CD14-positive monocyte (primary cell): Measurements from ENCODE around the gene RAB5A. TPM values are rescaled to one million over a fixed set of nuclear protein-coding genes. Genes with fewer than 3 reads are reported as not detected.

Experiments
- DNase-seq, 3 donors: peaks; one replicate each; pipeline ENCODE4 v3.0.0-alpha.2; 2011 to 2022
- H2AFZ ChIP-seq: 2 replicates; pipeline ENCODE4 v1.6.0; 2012; ENCODE audit warnings: mild to moderate bottlenecking, low read depth, low read length, inconsistent platforms; ENCODE audit not compliant: insufficient read depth, poor library complexity, severe bottlenecking
- H3K27ac ChIP-seq, 2 donors: 1 replicate in 1 of 2; 2 replicates in 1 of 2; pipeline ENCODE4 v1.5.1; 2012 to 2013; ENCODE audit warnings: low read length in 2 of 2, control low read depth in 1 of 2, inconsistent platforms in 1 of 2, low read depth in 1 of 2, mild to moderate bottlenecking in 1 of 2
- H3K27me3 ChIP-seq, 2 donors: one replicate each; pipeline versions ENCODE4 v1.6.0 to v1.6.1; 2011 to 2013; ENCODE audit warnings: low read length in 2 of 2; ENCODE audit not compliant: control insufficient read depth in 2 of 2, insufficient read depth in 2 of 2
- H3K36me3 ChIP-seq, 2 donors: replicated peaks in 1 of 2; 1 replicate in 1 of 2; 2 replicates in 1 of 2; pipeline versions ENCODE4 v1.5.1 to v1.6.1; 2012 to 2013; ENCODE audit warnings: low read length in 2 of 2, control low read depth in 1 of 2, inconsistent platforms in 1 of 2, mild to moderate bottlenecking in 1 of 2; ENCODE audit not compliant: insufficient read depth in 2 of 2, control insufficient read depth in 1 of 2
- H3K4me1 ChIP-seq, 2 donors: 1 replicate in 1 of 2; 2 replicates in 1 of 2; pipeline versions ENCODE4 v1.5.1 to v1.6.1; 2012 to 2013; ENCODE audit warnings: low read length in 2 of 2, control low read depth in 1 of 2, inconsistent platforms in 1 of 2, mild to moderate bottlenecking in 1 of 2, moderate library complexity in 1 of 2; ENCODE audit not compliant: insufficient read depth in 2 of 2, control insufficient read depth in 1 of 2
- H3K4me2 ChIP-seq: replicated peaks from 2 replicates; pipeline ENCODE3; 2012; ENCODE audit warnings: low read length, moderate library complexity, mild to moderate bottlenecking; ENCODE audit not compliant: poor library complexity, severe bottlenecking; ENCODE audit errors: extremely low read depth
- H3K4me3 ChIP-seq, 3 experiments: fragments of 200-600 bp in 1 of 3; sonication (generic) in 1 of 3; replicated peaks in 1 of 3; 1 replicate in 2 of 3; 2 replicates in 1 of 3; pipeline ENCODE4 v1.5.1; 2011 to 2013; ENCODE audit warnings: low read length in 3 of 3, mild to moderate bottlenecking in 3 of 3, control low read depth in 2 of 3, low read depth in 2 of 3, inconsistent platforms in 1 of 3, moderate library complexity in 1 of 3
- H3K79me2 ChIP-seq: 2 replicates; pipeline ENCODE4 v1.6.0; 2012; ENCODE audit warnings: mild to moderate bottlenecking, control low read depth, inconsistent platforms, low read length, moderate library complexity; ENCODE audit not compliant: insufficient read depth
- H3K9ac ChIP-seq: 2 replicates; pipeline ENCODE4 v1.6.0; 2017; ENCODE audit warnings: low read length, mild to moderate bottlenecking; ENCODE audit not compliant: insufficient read depth, poor library complexity, severe bottlenecking
- H3K9me3 ChIP-seq, 2 donors: replicated peaks in 1 of 2; 1 replicate in 1 of 2; 2 replicates in 1 of 2; pipeline versions ENCODE4 v1.5.1 to v1.6.1; 2012 to 2013; ENCODE audit warnings: low read length in 2 of 2, control low read depth in 1 of 2; ENCODE audit not compliant: control insufficient read depth in 1 of 2, insufficient read depth in 1 of 2
- H4K20me1 ChIP-seq: 2 replicates; pipeline ENCODE4 v1.6.0; 2012; ENCODE audit warnings: mild to moderate bottlenecking, low read length, control low read depth, moderate library complexity; ENCODE audit not compliant: insufficient read depth
- H3K27ac Mint-ChIP-seq, 7 donors: one replicate each; pipeline ENCODE4 v1.8.0; 2020; ENCODE audit warnings: mild to moderate bottlenecking in 7 of 7, mixed read lengths in 7 of 7, moderate library complexity in 6 of 7, inconsistent platforms in 2 of 7
- H3K27me3 Mint-ChIP-seq, 3 donors: one replicate each; pipeline ENCODE4 v1.8.0; 2021 to 2022; ENCODE audit warnings: low read depth in 3 of 3, mild to moderate bottlenecking in 3 of 3, mixed read lengths in 3 of 3, moderate library complexity in 3 of 3, inconsistent platforms in 1 of 3
- H3K36me3 Mint-ChIP-seq, 2 donors: one replicate each; pipeline ENCODE4 v1.8.0; 2020; ENCODE audit warnings: mixed read lengths in 2 of 2, inconsistent platforms in 1 of 2, mild to moderate bottlenecking in 1 of 2
- H3K4me1 Mint-ChIP-seq: one replicate; pipeline ENCODE4 v1.8.0; 2020; ENCODE audit warnings: mild to moderate bottlenecking, mixed read lengths
- H3K4me3 Mint-ChIP-seq, 2 donors: one replicate each; pipeline ENCODE4 v1.8.0; 2020; ENCODE audit warnings: mild to moderate bottlenecking in 2 of 2, mixed read lengths in 2 of 2, moderate library complexity in 1 of 2
- H3K9me3 Mint-ChIP-seq, 7 donors: one replicate each; pipeline ENCODE4 v1.8.0; 2020 to 2022; ENCODE audit warnings: mixed read lengths in 7 of 7, mild to moderate bottlenecking in 6 of 7, moderate library complexity in 6 of 7, inconsistent platforms in 2 of 7
- WGBS: methylation state at CpG from one replicate; pipeline ENCODE4 v1.1.5; 2013; ENCODE audit warnings: missing lambda C conversion rate; ENCODE audit not compliant: insufficient coverage; 5-methylcytosine and 5-hydroxymethylcytosine counted together
- intact Hi-C, 2 donors: fragments of 100-400 bp; cut with micrococcal nuclease; formaldehyde crosslinking; loops; one replicate each; pipeline versions ENCODE4 v1.15.0 to v1.15.1; 2023
- polyA plus RNA-seq, 3 donors: library from polyadenylated mRNA; depleted of rRNA in 1 of 3; unstranded in 2 of 3; stranded (reverse) in 1 of 3; fragments of 300-500 nt in 2 of 3; fragments of >200 nt in 1 of 3; fragmentation: Illumina TruSeq in 2 of 3; gene quantifications; 1 replicate in 2 of 3; 2 replicates in 1 of 3; pipeline ENCODE4 v1.2.3, GENCODE V29; 2012 to 2021
- TF ChIP-seq, protein P1 (sequence below): fragments of 200-600 bp; IDR thresholded peaks from one replicate; pipeline ENCODE4 v1.8.0; 2022; ENCODE audit warnings: antibody characterized with exemption, mild to moderate bottlenecking

Gene RAB5A
- polyA plus RNA-seq, 3 donors, result 25.7 to 60.2 (median 33.8) TPM

DNA sequence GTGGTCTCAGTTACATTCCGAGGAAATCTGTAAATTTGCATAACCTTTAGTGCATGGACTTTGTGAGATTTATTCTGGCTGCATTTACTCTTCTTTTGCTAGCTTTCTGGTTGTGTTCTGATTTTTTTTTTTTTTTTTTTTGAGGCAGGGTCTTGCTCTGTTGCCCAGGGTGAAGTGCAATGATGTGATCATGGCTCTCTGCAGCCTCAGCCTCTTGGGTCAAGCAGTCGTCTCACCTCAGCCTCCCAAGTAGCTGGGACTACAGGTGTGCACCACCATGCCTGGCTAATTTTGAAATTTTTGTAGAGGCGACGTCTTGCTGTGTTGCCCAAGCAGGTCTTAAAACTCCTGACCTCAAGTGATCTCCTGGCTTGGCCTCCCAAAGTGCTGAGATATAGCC is 12.6 kb downstream of the RAB5A start:
- Histone ChIP-seq H4K20me1 (peaks cover 100% of the 10 kb centered on the region), H3K79me2 (peaks cover 95% of the 10 kb centered on the region), H2AFZ (no peak overlapping the region), H3K9ac (no peak overlapping the region), H3K4me3 (no peak overlapping the region), H3K36me3 (peaks cover 20 to 76% of the 10 kb centered on the region in 2 donors), H3K4me1 (no peaks in the 10 kb centered on the region), H3K27ac (no peak overlapping the region), H3K9me3 (no peaks in the 10 kb centered on the region), H3K4me2 (no peak overlapping the region), H3K27me3 (no peaks in the 10 kb centered on the region)
- TF ChIP-seq, protein P1, sequence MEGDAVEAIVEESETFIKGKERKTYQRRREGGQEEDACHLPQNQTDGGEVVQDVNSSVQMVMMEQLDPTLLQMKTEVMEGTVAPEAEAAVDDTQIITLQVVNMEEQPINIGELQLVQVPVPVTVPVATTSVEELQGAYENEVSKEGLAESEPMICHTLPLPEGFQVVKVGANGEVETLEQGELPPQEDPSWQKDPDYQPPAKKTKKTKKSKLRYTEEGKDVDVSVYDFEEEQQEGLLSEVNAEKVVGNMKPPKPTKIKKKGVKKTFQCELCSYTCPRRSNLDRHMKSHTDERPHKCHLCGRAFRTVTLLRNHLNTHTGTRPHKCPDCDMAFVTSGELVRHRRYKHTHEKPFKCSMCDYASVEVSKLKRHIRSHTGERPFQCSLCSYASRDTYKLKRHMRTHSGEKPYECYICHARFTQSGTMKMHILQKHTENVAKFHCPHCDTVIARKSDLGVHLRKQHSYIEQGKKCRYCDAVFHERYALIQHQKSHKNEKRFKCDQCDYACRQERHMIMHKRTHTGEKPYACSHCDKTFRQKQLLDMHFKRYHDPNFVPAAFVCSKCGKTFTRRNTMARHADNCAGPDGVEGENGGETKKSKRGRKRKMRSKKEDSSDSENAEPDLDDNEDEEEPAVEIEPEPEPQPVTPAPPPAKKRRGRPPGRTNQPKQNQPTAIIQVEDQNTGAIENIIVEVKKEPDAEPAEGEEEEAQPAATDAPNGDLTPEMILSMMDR, result no peak
- Mint-ChIP-seq H3K27ac (peak overlapping the region in 1 of 7 donors; percentile 14), H3K4me3 (no peak overlapping the region), H3K9me3 (no peaks in the 10 kb centered on the region), H3K36me3 (peaks cover 38 to 57% of the 10 kb centered on the region in 2 donors), H3K27me3 (peaks cover 0 to 2% (median 0%) of the 10 kb centered on the region in 3 donors), H3K4me1 (peaks cover 6% of the 10 kb centered on the region)
- no peak for DNase-seq
- intact Hi-C loops, result no loop called here
- 100% methylated on average over 2 of the region's 4 CpGs for WGBS

DNA sequence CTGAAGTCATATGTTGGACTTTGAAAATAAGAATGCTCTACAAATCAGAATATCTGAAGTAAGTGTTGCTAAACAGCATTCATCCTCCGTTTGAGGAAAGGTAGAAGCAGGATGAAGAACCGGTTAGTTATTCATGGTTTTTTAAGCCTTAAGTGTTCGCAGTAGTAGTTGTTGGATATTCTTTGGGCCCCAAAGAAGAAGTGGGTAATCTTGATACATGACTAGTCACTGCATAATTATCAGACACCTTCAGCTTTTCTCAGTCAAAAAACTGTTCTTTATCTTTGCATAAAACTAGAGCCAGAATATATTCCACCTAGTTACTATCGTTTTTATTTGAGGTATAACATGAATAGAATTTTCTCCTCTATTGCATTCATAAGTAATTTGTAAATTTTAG is 13.8 kb downstream of the RAB5A start:
- Mint-ChIP-seq H3K4me1 (peaks cover 6% of the 10 kb centered on the region), H3K9me3 (no peaks in the 10 kb centered on the region), H3K36me3 (peaks cover 28 to 53% of the 10 kb centered on the region in 2 donors), H3K27me3 (peaks cover 0 to 2% (median 0%) of the 10 kb centered on the region in 3 donors), H3K4me3 (no peak overlapping the region), H3K27ac (peak overlapping the region in 1 of 7 donors; percentile 12)
- H3K4me3 ChIP-seq, result no peak overlapping the region
- H3K27me3 ChIP-seq, result no peaks in the 10 kb centered on the region
- H3K4me1 ChIP-seq, result no peaks in the 10 kb centered on the region
- no peak overlapping the region for H2AFZ ChIP-seq
- no peaks in the 10 kb centered on the region for H3K9me3 ChIP-seq
- H3K79me2 ChIP-seq, result peaks cover 95% of the 10 kb centered on the region
- TF ChIP-seq, protein P1, result no peak
- H3K36me3 ChIP-seq, result peaks cover 13 to 64% of the 10 kb centered on the region in 2 donors
- no peak overlapping the region for H3K4me2 ChIP-seq
- intact Hi-C loops, result no loop called here
- no peak overlapping the region for H3K9ac ChIP-seq
- H4K20me1 ChIP-seq, result peaks cover 100% of the 10 kb centered on the region
- no CpG with 5 or more reads among the region's 4 CpGs for WGBS
- H3K27ac ChIP-seq, result no peak overlapping the region
- DNase-seq, result no peak
